ENCODE data around the gene PCP2.

DNA sequence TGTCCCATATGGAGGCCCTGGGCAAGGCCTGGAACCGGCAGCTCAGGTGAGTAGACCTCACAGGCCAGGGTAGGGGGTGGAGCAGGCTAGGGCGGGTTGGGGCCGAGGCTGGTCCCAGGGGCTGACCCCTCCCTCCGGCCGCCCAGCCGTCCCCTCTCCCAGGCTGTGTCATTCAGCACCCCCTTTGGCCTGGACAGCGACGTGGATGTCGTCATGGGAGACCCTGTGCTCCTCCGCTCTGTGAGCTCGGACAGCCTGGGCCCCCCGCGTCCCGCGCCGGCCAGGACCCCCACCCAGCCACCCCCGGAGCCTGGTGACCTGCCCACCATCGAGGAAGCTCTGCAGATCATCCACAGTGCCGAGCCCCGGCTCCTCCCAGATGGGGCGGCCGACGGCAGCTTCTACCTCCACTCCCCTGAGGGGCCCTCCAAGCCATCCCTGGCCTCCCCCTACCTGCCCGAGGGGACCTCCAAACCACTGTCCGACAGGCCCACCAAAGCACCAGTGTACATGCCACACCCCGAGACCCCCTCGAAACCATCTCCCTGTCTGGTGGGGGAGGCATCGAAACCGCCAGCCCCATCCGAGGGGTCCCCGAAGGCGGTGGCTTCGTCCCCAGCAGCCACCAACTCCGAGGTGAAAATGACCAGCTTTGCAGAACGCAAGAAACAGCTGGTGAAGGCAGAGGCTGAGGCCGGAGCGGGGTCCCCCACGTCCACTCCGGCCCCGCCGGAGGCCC lies 21.8 kb downstream of the PCP2 start:
- TF ChIP-seq FOXP2 (optimal IDR thresholded peaks at IDR 0.05; ENCODE audit: control extremely low read depth, extremely low read length, insufficient read depth) (no peak), EZH2 (IDR thresholded peaks at IDR 0.05) (no peak)

Measured in SK-N-MC (cell line).